Measurements from ENCODE around the gene PAK5.

The PAK5 gene

DNA sequence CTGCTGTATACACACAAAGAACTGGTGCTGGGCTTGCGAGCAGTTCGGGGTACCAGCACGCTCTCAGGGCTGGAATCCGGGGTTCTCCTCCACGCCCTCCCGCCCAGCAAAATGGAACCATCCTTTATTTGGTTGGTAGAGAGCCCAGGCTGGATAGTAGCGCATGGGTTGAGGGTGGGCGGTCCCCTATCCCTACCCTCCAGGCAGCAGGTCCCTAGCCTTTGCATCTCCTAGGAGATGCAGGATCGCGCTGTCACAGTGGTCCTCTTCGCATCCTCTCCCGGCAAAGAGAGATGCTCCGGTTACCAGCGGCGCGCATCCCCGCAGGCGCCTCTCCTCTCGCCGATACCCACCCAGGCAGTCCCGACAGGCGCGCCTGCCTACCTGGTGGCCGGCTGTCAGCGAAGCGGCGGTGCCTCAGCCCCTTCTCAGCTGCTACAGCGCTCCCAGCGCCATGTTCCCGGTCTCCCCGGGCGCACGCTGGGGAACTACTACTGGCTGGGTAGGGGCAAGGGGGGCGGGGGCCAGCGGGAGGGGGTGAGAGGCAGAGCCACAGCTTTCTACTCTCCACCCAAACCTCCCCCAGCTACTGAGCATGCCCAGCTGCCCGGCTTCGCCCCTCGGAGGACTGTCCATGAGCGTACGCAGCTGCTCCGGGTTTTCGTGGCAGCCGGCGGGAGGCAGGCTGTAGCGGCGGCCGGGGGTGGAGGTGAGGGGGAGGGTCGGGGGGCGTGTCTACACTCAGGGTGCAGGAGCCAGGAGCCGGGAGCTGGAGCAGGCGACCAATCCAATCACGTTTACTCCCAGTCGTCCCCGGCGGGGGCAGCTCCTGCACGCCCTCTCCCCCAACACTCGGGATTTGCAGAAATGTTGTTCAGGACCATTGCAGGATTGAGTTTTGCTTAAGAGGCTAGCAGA, at the start of gene PAK5:
Gene PAK5, minus strand, starts transcription at position 699 of the 918 bp plus-strand sequence. CDS start 194,748 bp downstream, outside the sequence.
- DNase-seq = peak in 13 of 14 donors; percentile 8 to 94 (median 43)

DNA sequence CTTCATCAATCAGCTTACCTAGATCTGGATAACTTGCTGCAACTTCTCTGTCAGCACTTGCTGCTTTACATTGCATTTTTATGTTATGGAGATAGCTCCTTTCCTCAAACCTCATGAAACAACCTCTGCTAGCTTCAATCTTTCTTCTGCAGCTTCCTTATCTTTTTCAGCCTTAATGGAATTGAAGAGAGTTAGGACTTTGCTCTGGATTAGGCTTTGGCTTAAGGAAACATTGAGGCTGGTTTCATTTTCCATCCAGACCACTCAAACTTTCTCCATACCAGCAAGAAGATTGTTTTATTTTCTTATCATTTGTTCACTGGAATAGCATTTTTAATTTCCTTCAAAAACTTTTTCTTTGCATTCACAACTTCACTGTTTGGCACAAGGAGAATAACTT, 48.8 kb upstream of the PAK5 start:
- no peak for DNase-seq

DNA sequence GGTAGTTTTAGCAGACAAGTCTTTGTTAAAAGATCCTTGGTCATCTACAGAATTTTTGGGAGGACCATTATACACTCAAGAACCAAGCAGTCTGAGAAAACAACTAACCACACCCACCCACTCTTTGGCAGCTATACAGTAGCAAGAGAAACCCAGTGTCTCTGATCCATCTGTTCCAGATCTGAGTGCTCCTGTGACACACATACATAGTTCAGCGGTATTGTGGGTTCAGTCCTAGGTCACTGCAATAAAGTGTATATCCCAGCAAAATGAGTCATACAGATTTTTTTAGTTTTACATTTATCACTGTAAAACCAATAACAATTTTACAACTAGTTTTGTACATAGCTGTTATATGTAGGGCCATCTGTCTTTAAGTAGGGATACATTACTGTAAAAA, 47.4 kb upstream of the PAK5 start:
- DNase-seq = no peak

DNA sequence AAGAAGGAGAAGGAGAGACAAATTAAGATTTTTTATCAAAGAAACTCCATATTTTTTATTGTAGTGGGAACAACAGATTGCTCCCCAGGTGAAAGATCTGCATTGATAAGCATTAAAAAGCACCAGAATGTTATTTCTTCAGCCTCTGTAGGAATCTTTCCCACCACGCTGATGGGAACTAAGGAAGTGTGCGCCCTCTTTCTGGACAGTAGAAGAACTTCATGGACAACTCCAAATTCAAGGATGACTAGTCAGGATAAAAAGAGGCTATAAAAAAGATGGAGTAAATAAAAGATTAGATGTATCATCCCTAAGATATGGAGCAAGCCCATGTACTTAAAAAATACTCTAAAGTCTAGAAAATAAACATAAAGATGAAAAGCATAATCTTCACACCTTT, 45.8 kb upstream of the PAK5 start:
- DNase-seq = no peak

DNA sequence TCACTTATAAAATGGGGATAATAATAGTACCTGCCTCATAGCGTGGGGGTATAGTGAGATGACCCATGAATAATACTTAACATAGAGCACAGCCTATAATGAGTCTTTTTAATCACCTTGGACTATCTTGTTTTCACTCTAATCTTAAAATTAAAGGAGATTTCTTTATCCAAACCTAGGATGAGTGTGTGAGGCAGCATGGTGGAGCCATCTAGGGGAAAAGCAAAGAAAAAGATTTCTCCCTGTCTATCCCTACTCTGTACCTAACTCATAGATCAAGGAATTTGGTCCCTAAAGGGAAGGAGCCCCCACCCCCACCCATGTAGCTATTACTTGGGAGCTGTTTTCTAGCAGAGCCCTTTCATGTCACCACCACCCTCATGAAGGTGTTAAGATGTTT, 45.2 kb upstream of the PAK5 start:
- peak in 1 of 14 donors; percentile 12 for DNase-seq

DNA sequence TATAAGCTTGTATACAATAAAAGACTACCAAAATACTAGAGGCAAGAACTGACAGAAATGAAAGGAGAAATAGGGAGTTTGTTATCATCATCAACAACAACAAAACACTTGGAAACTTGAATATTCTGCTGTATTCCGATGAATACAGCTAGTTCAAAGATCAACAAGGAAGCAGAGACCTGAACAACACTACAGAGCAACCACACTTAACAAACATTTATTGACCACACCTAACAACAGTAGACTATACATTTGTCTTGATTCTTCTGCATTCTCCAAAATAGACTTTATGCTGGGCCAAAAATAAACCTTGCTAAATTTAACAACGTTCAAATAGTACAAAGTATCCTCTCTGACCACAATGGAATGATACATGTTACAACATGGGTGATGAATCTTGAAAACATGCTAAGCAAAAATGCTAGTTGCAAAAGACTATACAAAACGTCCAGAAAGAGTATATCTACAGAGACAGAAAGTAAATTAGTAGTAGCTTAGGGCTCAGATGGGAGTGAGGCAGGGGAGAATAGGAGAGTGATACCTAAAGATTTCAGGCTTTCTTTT, 39.1 kb upstream of the PAK5 start:
- DNase-seq = no peak

DNA sequence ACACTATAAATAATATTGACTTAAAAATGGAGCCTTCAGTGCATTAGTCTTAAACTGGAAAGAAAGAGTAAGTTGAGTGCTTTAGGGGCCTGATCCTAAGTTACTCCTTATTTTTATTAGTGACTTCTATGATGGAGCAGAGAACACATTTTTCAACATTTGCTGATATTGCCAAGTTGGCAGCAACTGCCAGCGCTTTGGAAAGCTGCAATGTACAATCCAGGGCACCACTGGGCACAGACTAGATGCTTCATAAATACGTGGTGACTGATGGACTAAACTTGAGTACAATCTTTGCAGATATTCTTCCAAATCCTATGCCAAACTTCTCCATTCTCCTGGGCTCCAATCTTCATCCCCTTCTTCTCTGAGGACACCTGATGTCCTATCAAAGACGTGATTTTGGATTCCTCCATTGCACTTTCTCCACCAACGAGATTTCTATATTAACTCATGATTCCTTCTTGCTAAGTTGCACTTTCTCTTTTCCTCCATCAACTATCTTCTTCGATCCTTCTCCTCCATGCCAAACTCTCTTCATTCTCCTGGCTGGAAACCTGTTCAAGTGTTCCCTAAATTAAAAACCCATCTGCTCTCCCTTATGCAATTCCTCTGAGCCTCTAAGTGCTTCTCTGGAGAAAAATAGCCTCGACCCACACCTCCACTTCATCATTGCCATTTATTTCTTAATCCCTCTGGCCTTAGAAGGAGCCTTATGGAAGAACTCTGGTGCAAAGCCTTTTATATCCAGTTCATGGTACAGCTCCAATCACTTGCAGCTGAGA, 28.5 kb upstream of the PAK5 start:
- peak in 1 of 14 donors; percentile 23 for DNase-seq

DNA sequence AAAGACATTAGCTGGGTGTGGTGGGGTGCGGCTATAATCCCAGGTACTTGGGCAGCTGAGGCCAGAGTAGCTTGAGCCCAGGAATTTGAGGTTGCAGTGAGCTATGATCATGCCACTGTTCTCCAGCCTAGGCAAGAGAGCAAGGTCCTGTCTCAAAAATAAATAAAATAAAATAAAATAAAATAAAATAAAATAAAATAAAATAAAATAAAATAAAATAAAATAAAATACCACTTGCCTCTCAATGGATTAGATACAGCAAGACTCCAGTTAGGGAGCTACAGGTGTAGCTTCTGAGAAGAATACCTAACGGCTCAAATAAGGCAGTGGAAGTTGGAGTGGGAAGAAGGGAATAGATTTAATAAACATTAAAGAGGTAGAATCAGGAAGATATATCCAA, 13.7 kb upstream of the PAK5 start:
- DNase-seq = no peak

DNA sequence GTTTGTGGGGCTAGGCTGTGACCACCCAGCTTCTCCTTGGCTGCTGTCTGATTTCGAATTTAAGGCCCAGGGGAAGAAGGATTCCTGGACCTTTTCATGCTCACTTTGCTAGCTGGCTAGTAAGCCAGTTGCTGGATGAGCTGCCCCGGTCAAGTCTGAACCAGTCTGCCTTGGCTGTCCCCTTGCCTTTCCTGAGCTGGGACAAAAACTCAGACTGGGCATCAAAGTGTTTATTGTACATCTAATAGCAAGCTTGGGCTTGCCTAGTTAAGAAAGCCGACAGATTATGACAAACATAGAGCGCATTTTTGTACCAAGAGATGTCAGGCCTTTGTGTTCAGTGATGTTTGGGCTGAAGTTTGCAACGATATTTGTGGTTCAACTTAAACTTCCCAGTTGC, 750 bp upstream of the PAK5 start:
- DNase-seq = no peak

DNA sequence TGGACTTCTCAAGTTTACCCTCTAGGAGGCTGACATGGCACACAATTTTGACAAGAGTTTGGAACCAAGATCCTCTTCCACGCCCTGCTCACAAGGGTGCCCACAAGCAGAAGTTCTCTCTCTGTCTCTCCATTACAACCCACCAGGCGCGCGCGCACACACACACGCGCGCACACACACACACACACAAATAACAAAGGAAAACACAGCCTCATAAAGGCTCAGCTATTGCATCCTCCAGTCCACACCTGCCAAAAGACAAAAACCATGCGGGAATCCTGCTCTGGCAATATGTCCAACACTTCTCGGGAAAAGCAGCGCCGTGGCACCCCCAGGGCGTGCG, 870 bp downstream of the PAK5 start:
- DNase-seq = peak in 1 of 14 donors; percentile 15

DNA sequence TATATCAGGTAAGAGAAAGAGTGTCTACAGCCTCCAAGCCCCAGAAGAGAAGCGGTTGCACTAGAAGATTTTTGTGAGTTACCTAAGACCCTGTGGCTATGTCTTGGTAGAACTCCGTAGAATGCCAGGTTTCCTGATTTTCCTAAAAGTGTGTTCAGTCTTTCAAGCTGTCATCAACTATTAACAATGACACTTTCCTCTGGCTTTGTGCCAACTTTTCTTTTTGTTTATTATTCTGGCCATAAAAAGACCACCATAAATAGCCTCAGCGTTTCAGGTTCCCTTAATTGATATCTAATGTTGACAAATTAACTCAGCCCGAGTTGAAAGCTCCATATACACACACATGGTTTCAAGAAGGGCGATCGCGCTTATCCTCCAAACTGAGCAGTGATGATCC, 1.2 kb downstream of the PAK5 start:
- DNase-seq = peak in 1 of 14 donors; percentile 67

DNA sequence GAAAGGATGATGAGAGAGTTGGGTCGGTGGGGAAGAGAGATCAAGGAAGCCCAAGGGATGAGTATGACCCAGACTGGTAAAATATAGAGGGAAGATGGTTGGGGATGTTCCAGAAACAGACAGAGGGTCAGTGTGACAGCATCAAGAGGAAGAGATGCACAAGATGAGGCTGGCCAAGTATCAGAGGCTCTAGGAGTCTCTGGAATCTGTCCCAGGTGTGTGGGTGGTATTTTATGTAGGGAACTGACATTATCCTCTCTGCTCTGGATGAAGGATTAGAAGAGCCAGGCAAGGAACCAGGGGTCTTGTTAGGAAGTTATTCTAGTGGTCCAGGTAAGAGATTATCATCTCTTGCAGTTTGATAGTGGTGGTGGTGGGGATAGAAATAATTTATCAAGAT, 3.6 kb downstream of the PAK5 start:
- DNase-seq = peak in 1 of 14 donors; percentile 63

DNA sequence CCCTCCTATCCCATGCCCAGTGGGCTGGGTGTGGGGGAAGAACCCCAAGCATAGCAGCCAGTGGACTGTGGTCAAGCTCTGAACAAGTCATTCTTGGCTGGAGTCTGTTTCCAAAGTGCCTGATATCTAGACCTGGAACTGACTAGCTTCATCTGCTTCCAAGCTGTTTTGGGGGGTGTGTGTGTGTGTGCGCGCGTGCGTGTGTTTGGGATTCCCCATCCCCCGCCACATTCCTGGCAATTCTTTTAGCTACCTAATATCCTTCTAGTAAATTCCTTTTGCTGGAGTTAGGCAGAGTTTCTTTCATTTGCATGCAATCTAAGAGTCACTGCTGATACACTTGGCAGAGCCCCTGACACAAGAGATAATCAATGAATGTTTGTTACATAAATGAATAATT, 7.8 kb downstream of the PAK5 start:
- no peak for DNase-seq

DNA sequence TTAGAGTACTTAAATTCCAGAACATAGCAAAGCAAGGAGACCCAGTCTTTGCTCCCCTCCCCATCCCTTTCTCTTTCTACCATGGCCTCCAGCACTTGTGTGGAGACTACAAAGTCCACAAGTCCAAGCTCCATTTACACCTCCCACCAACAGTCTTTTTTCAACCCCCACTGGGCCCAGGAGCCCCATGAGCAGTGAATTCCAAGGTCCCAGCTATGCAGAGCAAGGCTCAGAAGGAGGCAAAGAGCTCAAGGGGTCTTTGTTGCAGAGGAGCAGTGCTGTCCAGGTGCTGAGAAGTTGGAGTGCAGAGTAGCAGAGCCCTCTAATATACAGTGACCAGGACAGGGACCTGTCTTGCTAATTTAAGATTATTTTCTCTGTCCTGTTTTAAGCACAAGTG, 9.0 kb downstream of the PAK5 start:
- no peak for DNase-seq

DNA sequence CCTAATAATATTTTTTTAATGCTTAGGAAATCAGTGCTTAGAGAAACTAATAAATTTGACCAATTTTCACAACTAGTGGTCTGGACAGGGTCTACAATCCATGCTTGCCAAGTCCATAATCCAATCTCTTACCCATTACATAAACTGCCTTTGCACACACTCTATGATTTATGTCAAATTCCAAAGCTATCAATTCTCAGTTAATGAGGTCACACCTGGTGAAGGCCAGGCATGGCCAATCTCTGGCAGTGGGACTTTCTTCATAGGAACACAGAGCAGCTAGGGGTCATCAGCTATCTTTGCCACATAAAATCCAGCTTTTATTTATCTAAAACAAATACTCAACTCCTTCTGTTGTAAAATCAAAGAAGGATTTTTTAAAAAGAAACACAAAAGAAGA, 21.2 kb downstream of the PAK5 start:
- DNase-seq = no peak

DNA sequence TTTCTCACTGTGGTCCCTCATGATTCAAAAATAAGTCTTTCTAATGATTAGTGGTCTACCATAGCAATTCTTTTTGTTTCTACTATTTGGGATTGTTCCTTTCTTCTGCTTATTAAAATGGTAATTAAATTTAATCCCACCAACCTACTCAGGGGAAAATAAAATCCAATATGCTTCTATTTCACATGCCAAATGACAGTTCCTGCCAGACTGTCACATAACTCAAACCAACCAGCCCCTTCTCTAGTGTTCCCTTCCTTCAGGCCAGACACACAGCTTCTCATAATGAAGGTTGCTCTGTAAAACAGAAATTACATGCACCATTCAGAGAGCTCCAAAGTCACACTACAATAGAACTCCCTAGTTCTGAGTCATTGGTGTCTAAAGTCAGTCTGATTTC, 23.2 kb downstream of the PAK5 start:
- peak in 1 of 14 donors; percentile 32 for DNase-seq

DNA sequence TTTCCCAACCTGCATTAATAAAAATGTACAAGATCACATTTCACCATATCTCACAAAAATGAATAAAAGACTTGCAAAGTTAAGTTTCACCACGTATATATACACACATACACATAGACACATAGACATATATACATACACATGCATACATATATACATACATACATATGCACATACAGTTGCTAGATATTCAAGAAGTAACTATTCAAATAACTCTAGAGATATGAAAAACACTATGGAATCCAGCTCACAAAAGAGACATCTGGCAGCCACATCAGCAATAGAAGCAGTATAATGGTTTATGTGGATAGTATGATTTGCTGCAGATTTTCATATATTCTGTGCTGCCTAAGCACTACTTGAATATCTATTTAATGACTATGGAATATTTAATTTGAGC, 28.1 kb downstream of the PAK5 start:
- no peak for DNase-seq

DNA sequence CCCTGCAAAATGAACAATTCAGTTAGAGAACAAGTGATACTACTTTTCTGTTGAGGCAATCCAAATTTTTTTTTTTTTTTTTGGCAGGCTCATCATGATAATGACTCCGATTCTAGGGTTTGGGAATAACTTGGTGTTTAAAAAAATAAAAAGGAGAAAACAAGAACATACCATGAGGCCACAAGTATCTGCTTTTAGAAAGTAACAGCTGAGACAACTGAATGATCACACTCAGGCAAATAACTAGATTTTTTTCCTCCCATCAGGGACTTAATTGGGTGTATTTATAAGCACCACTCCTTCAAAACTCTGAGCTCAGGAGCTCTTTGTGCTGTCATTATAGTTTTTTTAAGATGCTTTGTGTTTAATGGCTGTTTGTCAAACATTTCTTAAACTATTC, 29.6 kb downstream of the PAK5 start:
- peak in 1 of 14 donors; percentile 12 for DNase-seq

DNA sequence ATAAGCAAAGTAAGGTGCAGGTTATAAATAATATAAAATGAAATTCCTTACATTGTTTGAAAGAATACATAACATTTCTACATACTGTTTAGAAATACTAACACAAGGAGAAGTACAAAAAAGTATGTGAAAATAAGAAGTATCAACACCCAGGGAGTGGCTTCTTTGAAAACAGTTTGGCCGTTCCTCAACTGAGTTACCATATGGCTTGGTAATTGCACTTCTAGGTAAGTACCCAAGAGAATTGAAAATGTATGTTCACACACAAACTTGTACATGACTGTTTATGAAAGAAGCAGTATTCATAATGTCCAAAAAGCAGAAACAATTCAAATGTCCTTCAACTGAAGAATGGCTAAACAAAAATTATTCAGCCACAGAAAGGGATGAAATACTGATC, 30.7 kb downstream of the PAK5 start:
- DNase-seq = peak in 1 of 14 donors; percentile 56

DNA sequence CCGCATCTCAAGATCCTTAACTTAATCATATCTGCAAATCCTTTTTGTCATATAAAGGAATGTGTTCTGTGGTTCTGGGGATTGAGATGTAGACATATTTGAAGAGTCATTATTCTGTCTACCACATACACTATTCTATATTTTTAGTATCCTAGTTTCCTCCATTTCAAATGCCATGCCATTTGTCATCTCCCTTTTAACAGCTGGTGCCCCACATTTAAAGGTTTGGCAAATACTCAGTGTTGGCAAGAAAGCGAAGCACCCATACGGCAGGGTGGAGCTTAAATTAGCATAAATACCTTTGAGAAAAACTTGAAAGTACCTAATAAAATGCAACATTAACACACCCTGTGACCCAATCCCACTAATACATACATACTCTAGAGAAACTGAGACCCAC, 31.7 kb downstream of the PAK5 start:
- peak in 1 of 14 donors; percentile 89 for DNase-seq

DNA sequence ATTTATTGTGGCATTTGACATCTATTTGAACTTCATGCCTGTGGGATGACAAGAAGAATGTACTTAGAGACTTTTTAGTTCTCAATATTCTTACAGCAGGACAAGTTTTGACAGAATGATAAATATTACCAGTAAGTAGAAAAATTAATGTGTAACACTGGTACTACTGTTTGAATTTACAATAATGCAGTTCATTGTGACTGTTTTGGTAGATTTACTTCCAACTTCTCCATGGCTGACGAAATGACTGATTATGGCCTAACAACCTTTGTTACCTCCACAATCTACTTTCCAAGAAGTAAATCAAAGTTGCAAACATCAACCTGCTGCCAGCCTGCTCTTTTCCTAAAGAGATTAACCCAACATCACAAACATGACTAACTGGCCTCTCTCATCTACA, 38.5 kb downstream of the PAK5 start:
- DNase-seq = no peak

DNA sequence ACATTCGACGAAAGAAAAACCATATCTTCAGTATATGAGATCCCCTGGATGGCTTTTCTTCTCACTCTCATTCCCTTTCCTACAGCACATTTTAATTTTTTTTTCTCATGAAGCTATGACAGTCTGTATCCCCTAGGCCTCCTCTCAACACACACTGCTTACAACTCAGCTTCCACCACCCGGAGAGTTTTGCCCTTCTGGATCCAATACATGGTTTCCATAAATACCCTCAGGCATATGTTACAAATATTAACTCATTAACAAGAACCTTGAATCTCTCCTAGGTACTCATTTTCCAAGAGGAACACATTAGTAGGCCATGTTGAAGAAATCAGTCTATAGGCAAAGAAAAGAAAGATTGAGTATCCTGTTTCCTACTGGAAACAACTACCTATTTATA, 44.0 kb downstream of the PAK5 start:
- peak in 1 of 14 donors; percentile 83 for DNase-seq

DNA sequence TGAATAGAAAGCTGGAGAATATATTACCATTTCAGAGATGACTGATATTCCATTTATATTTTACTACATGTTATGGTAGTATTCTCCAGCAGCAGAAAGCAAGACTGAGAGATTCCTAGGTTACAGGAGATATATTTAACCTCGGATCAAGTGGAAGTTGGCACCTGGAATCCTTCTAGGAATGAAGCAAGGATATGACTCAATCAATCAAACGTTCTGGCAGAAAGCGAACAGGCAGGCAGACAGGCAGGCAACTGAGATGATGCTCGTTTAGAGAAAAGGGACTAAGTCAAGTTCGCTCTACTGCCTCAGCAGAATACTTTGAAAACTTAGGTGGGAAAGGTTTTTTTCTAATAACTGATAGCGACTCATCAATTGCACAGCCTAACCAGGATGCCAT, 46.2 kb downstream of the PAK5 start:
- DNase-seq = no peak
